NOMO-1 treated with DMSO at 0.1 percent for 48 hours (cell line): ENCODE results near the gene DDIT3.

Experiments
- DNase-seq: peaks from one replicate; lab custom pipeline; 2025; ENCODE audit not compliant: unreplicated experiment; lab: John Stamatoyannopoulos, UW

The DDIT3 gene

GRCh38 chr12:57547288-57548012 lies 27.1 kb upstream of the DDIT3 start:
- no peak for DNase-seq

GRCh38 chr12:57546438-57547287 lies 26.3 kb upstream of the DDIT3 start, which contains the start of gene DCTN2:
TSS of gene DCTN2 (minus strand) at chr12:57547192. CDS start at chr12:57547063, 129 bp downstream.
- DNase-seq, result peak; percentile 99

GRCh38 chr12:57545809-57546437 lies 25.6 kb upstream of the DDIT3 start:
- DNase-seq, result no peak

GRCh38 chr12:57543581-57543980 lies 23.3 kb upstream of the DDIT3 start:
- DNase-seq, result no peak

GRCh38 chr12:57541717-57542116 lies 21.4 kb upstream of the DDIT3 start:
- no peak for DNase-seq

- DNase-seq, result peak; percentile 15
These were observed 20.7 kb upstream of the DDIT3 start for GRCh38 chr12:57541001-57541400.

- no peak for DNase-seq
These were observed 18.9 kb upstream of the DDIT3 start for GRCh38 chr12:57539134-57539768.

- no peak for DNase-seq
These were observed 16.3 kb upstream of the DDIT3 start for GRCh38 chr12:57536597-57536942.

- no peak for DNase-seq
These were observed 15.7 kb upstream of the DDIT3 start for GRCh38 chr12:57535764-57536596.

- no peak for DNase-seq
These were observed 14.8 kb upstream of the DDIT3 start for GRCh38 chr12:57534991-57535543.

- DNase-seq, result no peak
These were observed 13.9 kb upstream of the DDIT3 start for GRCh38 chr12:57534250-57534649.

- no peak for DNase-seq
These were observed 12.8 kb upstream of the DDIT3 start for GRCh38 chr12:57533108-57533507.

GRCh38 chr12:57531836-57532235 lies 11.5 kb upstream of the DDIT3 start:
- DNase-seq, result no peak

- no peak for DNase-seq
These were observed 10.3 kb upstream of the DDIT3 start for GRCh38 chr12:57530396-57531142.

GRCh38 chr12:57529831-57530230 lies 9.5 kb upstream of the DDIT3 start:
- no peak for DNase-seq

GRCh38 chr12:57528831-57529555 lies 8.7 kb upstream of the DDIT3 start:
- no peak for DNase-seq

GRCh38 chr12:57528176-57528575 lies 7.9 kb upstream of the DDIT3 start:
- DNase-seq, result no peak

- DNase-seq, result no peak
These were observed 6.9 kb upstream of the DDIT3 start for GRCh38 chr12:57527184-57527583.
